ENCODE data around the gene NPAS2.

Gene NPAS2

GRCh38 chr2:100878000-100878791 is 58.3 kb downstream of the NPAS2 start:
- no peaks in the 10 kb centered on the region for H3K36me3 ChIP-seq (replicated peaks; ENCODE audit: low read depth, low read length)
- H4K20me1 ChIP-seq (ENCODE audit: insufficient read depth, low read length), result no peaks in the 10 kb centered on the region
- no peak overlapping the region for H3K4me2 ChIP-seq (ENCODE audit: low read length)
- no peak overlapping the region for H2AFZ ChIP-seq (ENCODE audit: low read depth, low read length)
- H3K4me1 ChIP-seq (ENCODE audit: low read length), result peaks cover 5% of the 10 kb centered on the region
- no peak overlapping the region for H3K4me3 ChIP-seq (ENCODE audit: low read length)
- no peak for TF ChIP-seq CTCF (IDR thresholded peaks at IDR 0.05; ENCODE audit: low read depth, low read length)
- TF ChIP-seq EZH2phosphoT487 (IDR thresholded peaks at IDR 0.05; ENCODE audit: low read depth), result no peak
- H3K79me2 ChIP-seq (ENCODE audit: low read length), result no peaks in the 10 kb centered on the region
- no peak overlapping the region for H3K27ac ChIP-seq (ENCODE audit: low read length)
- no peaks in the 10 kb centered on the region for H3K27me3 ChIP-seq (ENCODE audit: low read depth, low read length)
- H3K9ac ChIP-seq (ENCODE audit: low read length), result no peak overlapping the region
- H3K9me3 ChIP-seq (ENCODE audit: insufficient read depth, low read length), result no peaks in the 10 kb centered on the region

DNA sequence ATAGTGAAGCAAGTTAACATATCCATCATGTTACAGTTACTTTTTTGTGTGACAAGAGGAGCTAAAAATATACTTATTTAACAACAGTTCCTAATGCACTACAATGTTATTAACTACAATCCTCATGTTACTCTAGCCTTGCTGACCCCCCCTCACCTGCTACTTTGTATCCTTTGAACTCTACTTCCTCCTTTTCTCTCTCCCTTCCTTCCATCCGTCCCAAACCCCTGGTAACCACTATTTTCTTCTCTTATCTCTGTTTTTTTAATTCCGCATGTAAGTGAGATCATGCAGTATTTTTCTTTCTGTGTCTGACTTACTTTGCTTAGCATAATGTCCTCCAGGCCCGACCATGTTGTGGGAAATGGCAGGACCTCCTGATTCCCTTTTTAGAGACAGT is 59.4 kb downstream of the NPAS2 start:
- H4K20me1 ChIP-seq (ENCODE audit: insufficient read depth, low read length), result no peaks in the 10 kb centered on the region
- H3K79me2 ChIP-seq (ENCODE audit: low read length), result no peaks in the 10 kb centered on the region
- H3K4me3 ChIP-seq (ENCODE audit: low read length), result no peak overlapping the region
- H3K4me1 ChIP-seq (ENCODE audit: low read length), result peaks cover 16% of the 10 kb centered on the region
- H3K27ac ChIP-seq (ENCODE audit: low read length), result no peak overlapping the region
- no peaks in the 10 kb centered on the region for H3K36me3 ChIP-seq (replicated peaks; ENCODE audit: low read depth, low read length)
- H3K4me2 ChIP-seq (ENCODE audit: low read length), result no peak overlapping the region
- no peak overlapping the region for H3K9ac ChIP-seq (ENCODE audit: low read length)
- TF ChIP-seq CTCF (IDR thresholded peaks at IDR 0.05; ENCODE audit: low read depth, low read length), result no peak
- TF ChIP-seq EZH2phosphoT487 (IDR thresholded peaks at IDR 0.05; ENCODE audit: low read depth), result no peak
- no peak overlapping the region for H2AFZ ChIP-seq (ENCODE audit: low read depth, low read length)
- H3K27me3 ChIP-seq (ENCODE audit: low read depth, low read length), result no peaks in the 10 kb centered on the region
- H3K9me3 ChIP-seq (ENCODE audit: insufficient read depth, low read length), result no peaks in the 10 kb centered on the region

- TF ChIP-seq CTCF (IDR thresholded peaks at IDR 0.05; ENCODE audit: low read depth, low read length) (no peak), EZH2phosphoT487 (IDR thresholded peaks at IDR 0.05; ENCODE audit: low read depth) (no peak)
- Histone ChIP-seq H2AFZ (ENCODE audit: low read depth, low read length) (no peak overlapping the region), H3K9me3 (ENCODE audit: insufficient read depth, low read length) (no peaks in the 10 kb centered on the region), H3K79me2 (ENCODE audit: low read length) (no peaks in the 10 kb centered on the region), H3K27me3 (ENCODE audit: low read depth, low read length) (0 out of 2 replicates have a peak, but pooled peaks cover 2% of the 10 kb centered on the region), H3K4me3 (ENCODE audit: low read length) (no peak overlapping the region), H3K9ac (ENCODE audit: low read length) (no peak overlapping the region), H3K27ac (ENCODE audit: low read length) (no peak overlapping the region), H3K4me1 (ENCODE audit: low read length) (peaks cover 18% of the 10 kb centered on the region), H4K20me1 (ENCODE audit: insufficient read depth, low read length) (no peaks in the 10 kb centered on the region), H3K4me2 (ENCODE audit: low read length) (no peak overlapping the region), H3K36me3 (replicated peaks; ENCODE audit: low read depth, low read length) (no peaks in the 10 kb centered on the region)
These were observed 60.1 kb downstream of the NPAS2 start for GRCh38 chr2:100880036-100880435.

GRCh38 chr2:100880730-100881129 is 60.8 kb downstream of the NPAS2 start:
- H3K9me3 ChIP-seq (ENCODE audit: insufficient read depth, low read length), result no peaks in the 10 kb centered on the region
- no peaks in the 10 kb centered on the region for H3K79me2 ChIP-seq (ENCODE audit: low read length)
- TF ChIP-seq EZH2phosphoT487 (IDR thresholded peaks at IDR 0.05; ENCODE audit: low read depth), result no peak
- TF ChIP-seq CTCF (IDR thresholded peaks at IDR 0.05; ENCODE audit: low read depth, low read length), result no peak
- H3K27ac ChIP-seq (ENCODE audit: low read length), result no peak overlapping the region
- no peaks in the 10 kb centered on the region for H4K20me1 ChIP-seq (ENCODE audit: insufficient read depth, low read length)
- H3K9ac ChIP-seq (ENCODE audit: low read length), result no peak overlapping the region
- no peak overlapping the region for H3K4me2 ChIP-seq (ENCODE audit: low read length)
- H3K36me3 ChIP-seq (replicated peaks; ENCODE audit: low read depth, low read length), result no peaks in the 10 kb centered on the region
- no peak overlapping the region for H3K4me3 ChIP-seq (ENCODE audit: low read length)
- 0 out of 2 replicates have a peak, but pooled peaks cover 2% of the 10 kb centered on the region for H3K27me3 ChIP-seq (ENCODE audit: low read depth, low read length)
- H2AFZ ChIP-seq (ENCODE audit: low read depth, low read length), result no peak overlapping the region
- peaks cover 18% of the 10 kb centered on the region for H3K4me1 ChIP-seq (ENCODE audit: low read length)
